ENCODE measurements around the gene NR1I2.

DNA sequence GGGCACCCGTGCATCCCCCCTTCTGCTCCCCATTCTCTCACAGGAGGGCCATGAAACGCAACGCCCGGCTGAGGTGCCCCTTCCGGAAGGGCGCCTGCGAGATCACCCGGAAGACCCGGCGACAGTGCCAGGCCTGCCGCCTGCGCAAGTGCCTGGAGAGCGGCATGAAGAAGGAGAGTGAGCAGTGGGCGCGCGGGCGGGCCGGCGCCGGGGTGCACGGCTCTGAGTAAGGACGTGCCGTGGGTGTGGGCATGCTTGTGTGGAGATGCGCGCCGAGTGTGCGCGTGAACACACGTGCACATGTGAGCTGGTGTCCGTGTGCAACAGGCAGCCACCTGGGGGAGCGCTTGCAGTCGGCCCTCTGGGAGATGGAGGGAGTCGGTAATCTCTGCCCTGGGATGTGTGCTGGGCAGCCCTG is 28.1 kb downstream of the NR1I2 start:
- no peak for TF ChIP-seq EP300 (conservative IDR thresholded peaks at IDR 0.05; ENCODE audit: poor library complexity, severe bottlenecking)
- TF ChIP-seq EZH2 (IDR thresholded peaks at IDR 0.05; ENCODE audit: borderline replicate concordance, insufficient read depth, low read length, poor library complexity, severe bottlenecking), result no peak
- TF ChIP-seq POLR2AphosphoS5 (IDR thresholded peaks at IDR 0.05), result no peak
- TF ChIP-seq, protein P1, sequence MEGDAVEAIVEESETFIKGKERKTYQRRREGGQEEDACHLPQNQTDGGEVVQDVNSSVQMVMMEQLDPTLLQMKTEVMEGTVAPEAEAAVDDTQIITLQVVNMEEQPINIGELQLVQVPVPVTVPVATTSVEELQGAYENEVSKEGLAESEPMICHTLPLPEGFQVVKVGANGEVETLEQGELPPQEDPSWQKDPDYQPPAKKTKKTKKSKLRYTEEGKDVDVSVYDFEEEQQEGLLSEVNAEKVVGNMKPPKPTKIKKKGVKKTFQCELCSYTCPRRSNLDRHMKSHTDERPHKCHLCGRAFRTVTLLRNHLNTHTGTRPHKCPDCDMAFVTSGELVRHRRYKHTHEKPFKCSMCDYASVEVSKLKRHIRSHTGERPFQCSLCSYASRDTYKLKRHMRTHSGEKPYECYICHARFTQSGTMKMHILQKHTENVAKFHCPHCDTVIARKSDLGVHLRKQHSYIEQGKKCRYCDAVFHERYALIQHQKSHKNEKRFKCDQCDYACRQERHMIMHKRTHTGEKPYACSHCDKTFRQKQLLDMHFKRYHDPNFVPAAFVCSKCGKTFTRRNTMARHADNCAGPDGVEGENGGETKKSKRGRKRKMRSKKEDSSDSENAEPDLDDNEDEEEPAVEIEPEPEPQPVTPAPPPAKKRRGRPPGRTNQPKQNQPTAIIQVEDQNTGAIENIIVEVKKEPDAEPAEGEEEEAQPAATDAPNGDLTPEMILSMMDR (IDR thresholded peaks at IDR 0.05; ENCODE audit: poor library complexity, severe bottlenecking), result no peak
- no peak for TF ChIP-seq TAF1 (IDR thresholded peaks at IDR 0.05; ENCODE audit: low read depth)
- no peak for TF ChIP-seq SMC3 (conservative IDR thresholded peaks at IDR 0.05; ENCODE audit: poor library complexity)
- TF ChIP-seq, protein P2, sequence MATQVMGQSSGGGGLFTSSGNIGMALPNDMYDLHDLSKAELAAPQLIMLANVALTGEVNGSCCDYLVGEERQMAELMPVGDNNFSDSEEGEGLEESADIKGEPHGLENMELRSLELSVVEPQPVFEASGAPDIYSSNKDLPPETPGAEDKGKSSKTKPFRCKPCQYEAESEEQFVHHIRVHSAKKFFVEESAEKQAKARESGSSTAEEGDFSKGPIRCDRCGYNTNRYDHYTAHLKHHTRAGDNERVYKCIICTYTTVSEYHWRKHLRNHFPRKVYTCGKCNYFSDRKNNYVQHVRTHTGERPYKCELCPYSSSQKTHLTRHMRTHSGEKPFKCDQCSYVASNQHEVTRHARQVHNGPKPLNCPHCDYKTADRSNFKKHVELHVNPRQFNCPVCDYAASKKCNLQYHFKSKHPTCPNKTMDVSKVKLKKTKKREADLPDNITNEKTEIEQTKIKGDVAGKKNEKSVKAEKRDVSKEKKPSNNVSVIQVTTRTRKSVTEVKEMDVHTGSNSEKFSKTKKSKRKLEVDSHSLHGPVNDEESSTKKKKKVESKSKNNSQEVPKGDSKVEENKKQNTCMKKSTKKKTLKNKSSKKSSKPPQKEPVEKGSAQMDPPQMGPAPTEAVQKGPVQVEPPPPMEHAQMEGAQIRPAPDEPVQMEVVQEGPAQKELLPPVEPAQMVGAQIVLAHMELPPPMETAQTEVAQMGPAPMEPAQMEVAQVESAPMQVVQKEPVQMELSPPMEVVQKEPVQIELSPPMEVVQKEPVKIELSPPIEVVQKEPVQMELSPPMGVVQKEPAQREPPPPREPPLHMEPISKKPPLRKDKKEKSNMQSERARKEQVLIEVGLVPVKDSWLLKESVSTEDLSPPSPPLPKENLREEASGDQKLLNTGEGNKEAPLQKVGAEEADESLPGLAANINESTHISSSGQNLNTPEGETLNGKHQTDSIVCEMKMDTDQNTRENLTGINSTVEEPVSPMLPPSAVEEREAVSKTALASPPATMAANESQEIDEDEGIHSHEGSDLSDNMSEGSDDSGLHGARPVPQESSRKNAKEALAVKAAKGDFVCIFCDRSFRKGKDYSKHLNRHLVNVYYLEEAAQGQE (IDR thresholded peaks at IDR 0.05; ENCODE audit: borderline replicate concordance), result no peak
